ENCODE results near the gene FHOD3. TPM values are rescaled to one million over a fixed set of nuclear protein-coding genes. Genes with fewer than 3 reads are reported as not detected.

FHOD3 gene
- total RNA-seq, 2 donors from 2014 or later: 2.8 to 3.1 TPM

- H3K36me3 Mint-ChIP-seq (ENCODE audit: low read depth): no peaks in the 10 kb centered on the region
- no peak overlapping the region for H3K27ac Mint-ChIP-seq
- H3K4me3 Mint-ChIP-seq: no peak overlapping the region
- DNase-seq: no peak
- WGBS, 2 experiments (ENCODE audit: insufficient coverage in 1 of 2, insufficient read length in 1 of 2): 92 to 96% methylated on average over 7 of the region's 7 CpGs
- H3K27me3 Mint-ChIP-seq (ENCODE audit: insufficient read depth): no peaks in the 10 kb centered on the region
- no peaks in the 10 kb centered on the region for H3K4me1 Mint-ChIP-seq
- Histone ChIP-seq H3K36me3 (ENCODE audit: control insufficient read depth, insufficient read depth, low read length) (no peaks in the 10 kb centered on the region), H3K4me3 (ENCODE audit: low read length) (no peak overlapping the region), H3K27me3 (ENCODE audit: control insufficient read depth, insufficient read depth, low read length, poor library complexity, severe bottlenecking) (no peaks in the 10 kb centered on the region), H3K9ac (ENCODE audit: extremely low read depth, low read length, poor library complexity, severe bottlenecking) (no peak overlapping the region), H3K27ac (ENCODE audit: low read depth, low read length) (no peak overlapping the region), H3K9me3 (ENCODE audit: control insufficient read depth, low read length) (peaks cover 2% of the 10 kb centered on the region), H3K4me1 (ENCODE audit: control insufficient read depth, insufficient read depth, low read length) (no peaks in the 10 kb centered on the region)
- TF ChIP-seq, protein P1, sequence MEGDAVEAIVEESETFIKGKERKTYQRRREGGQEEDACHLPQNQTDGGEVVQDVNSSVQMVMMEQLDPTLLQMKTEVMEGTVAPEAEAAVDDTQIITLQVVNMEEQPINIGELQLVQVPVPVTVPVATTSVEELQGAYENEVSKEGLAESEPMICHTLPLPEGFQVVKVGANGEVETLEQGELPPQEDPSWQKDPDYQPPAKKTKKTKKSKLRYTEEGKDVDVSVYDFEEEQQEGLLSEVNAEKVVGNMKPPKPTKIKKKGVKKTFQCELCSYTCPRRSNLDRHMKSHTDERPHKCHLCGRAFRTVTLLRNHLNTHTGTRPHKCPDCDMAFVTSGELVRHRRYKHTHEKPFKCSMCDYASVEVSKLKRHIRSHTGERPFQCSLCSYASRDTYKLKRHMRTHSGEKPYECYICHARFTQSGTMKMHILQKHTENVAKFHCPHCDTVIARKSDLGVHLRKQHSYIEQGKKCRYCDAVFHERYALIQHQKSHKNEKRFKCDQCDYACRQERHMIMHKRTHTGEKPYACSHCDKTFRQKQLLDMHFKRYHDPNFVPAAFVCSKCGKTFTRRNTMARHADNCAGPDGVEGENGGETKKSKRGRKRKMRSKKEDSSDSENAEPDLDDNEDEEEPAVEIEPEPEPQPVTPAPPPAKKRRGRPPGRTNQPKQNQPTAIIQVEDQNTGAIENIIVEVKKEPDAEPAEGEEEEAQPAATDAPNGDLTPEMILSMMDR (conservative IDR thresholded peaks at IDR 0.05): no peak
- peaks cover 5% of the 10 kb centered on the region for H3K9me3 Mint-ChIP-seq
Measured at GRCh38 chr18:36389027-36389426, 91.5 kb downstream of the FHOD3 start.

DNA sequence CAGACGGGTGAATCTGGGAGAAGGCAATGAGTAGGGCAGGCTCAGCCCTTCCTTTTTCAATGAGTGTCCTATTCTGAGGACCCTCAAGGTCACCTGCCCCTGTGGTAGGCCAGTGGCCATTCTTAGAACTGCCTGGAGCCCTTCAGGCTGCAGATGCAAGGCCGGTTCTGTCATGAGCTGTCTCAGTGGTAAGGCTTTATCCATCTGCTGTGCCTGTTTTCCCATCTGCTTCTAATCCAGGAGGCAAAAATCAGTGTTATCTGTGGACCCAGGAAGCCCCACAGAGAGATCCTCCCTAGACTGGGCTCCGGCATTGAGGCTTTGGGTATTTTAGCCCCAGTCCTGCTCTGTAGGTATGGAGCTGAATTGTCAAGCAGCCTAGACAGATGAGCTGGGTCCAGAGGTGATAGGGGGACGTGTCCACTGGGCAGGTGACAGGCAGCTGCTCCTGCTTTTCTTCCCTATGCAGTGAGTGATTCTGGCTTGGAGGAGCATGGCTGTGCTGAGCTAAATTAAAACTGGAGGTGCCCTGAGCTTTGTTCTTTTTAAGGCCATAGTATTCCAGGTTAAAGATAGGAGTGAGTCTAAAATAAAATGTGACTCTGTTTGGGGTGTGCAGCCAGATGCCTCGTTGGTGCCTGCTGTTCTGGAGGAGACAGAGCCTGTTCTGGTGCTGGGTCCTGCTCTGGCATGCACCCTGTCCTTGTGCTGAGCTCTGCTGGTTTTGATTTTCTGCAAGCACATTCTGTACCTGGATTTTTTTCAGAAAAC is 92.5 kb downstream of the FHOD3 start:
- WGBS, 2 experiments (ENCODE audit: insufficient coverage in 1 of 2, insufficient read length in 1 of 2): 81 to 85% methylated on average over 5 of the region's 5 CpGs

DNA sequence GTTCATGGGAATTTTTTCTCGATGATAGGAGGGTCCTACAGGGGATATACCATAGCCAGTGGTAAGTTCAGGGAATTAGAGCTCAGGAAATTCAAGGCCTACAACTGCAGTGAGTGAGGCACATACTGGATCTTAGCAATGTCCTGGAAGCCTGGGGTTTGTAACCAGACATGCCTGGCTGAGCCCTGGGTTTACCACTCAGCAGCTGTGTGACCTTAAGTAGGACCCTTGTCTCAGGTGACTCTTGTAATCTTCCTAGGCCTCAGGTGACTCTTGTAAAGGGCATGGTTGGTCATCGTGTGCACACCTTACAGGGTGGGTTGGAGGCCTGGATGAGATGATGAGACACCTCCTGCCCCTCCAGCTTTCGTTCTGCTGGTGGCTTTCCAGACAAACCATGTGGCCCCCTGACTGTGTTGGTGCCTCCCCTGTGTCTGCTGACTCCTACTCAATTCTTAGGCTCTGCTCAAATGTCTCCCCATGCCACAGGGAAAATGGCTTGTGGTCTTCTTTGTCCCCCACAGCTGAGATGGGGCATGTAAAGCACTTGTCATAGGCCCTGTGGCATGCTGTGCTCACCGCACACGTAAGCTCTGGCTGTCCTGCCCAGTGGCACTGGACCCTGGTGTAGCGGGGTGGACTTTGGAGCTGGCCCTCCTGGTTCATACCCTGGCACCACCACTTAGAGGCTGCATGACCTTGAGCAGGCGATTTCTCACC is 94.1 kb downstream of the FHOD3 start:
- peaks cover 20% of the 10 kb centered on the region for H3K9me3 Mint-ChIP-seq
- H3K9ac ChIP-seq (ENCODE audit: extremely low read depth, low read length, poor library complexity, severe bottlenecking): no peak overlapping the region
- H3K27ac Mint-ChIP-seq: no peak overlapping the region
- no peaks in the 10 kb centered on the region for H3K27me3 ChIP-seq (ENCODE audit: control insufficient read depth, insufficient read depth, low read length, poor library complexity, severe bottlenecking)
- H3K36me3 Mint-ChIP-seq (ENCODE audit: low read depth): no peaks in the 10 kb centered on the region
- no peaks in the 10 kb centered on the region for H3K4me1 Mint-ChIP-seq
- 94 to 95% methylated on average over 6 to 7 of the region's 7 CpGs for WGBS, 2 experiments (ENCODE audit: insufficient coverage in 1 of 2, insufficient read length in 1 of 2)
- H3K9me3 ChIP-seq (ENCODE audit: control insufficient read depth, low read length): peaks cover 26% of the 10 kb centered on the region
- H3K4me3 Mint-ChIP-seq: no peak overlapping the region
- TF ChIP-seq, protein P1 (conservative IDR thresholded peaks at IDR 0.05): no peak
- no peak for DNase-seq
- no peak overlapping the region for H3K4me3 ChIP-seq (ENCODE audit: low read length)
- H3K27me3 Mint-ChIP-seq (ENCODE audit: insufficient read depth): peaks cover 1% of the 10 kb centered on the region
- H3K4me1 ChIP-seq (ENCODE audit: control insufficient read depth, insufficient read depth, low read length): no peaks in the 10 kb centered on the region
- H3K27ac ChIP-seq (ENCODE audit: low read depth, low read length): no peak overlapping the region
- no peaks in the 10 kb centered on the region for H3K36me3 ChIP-seq (ENCODE audit: control insufficient read depth, insufficient read depth, low read length)

More for the DNA sequence above, 92.5 kb downstream of the FHOD3 start:
- Mint-ChIP-seq H3K36me3 (ENCODE audit: low read depth) (no peaks in the 10 kb centered on the region), H3K4me1 (no peaks in the 10 kb centered on the region), H3K4me3 (no peak overlapping the region), H3K9me3 (peaks cover 12% of the 10 kb centered on the region), H3K27me3 (ENCODE audit: insufficient read depth) (peaks cover 1% of the 10 kb centered on the region), H3K27ac (no peak overlapping the region)
- Histone ChIP-seq H3K27me3 (ENCODE audit: control insufficient read depth, insufficient read depth, low read length, poor library complexity, severe bottlenecking) (no peaks in the 10 kb centered on the region), H3K27ac (ENCODE audit: low read depth, low read length) (no peak overlapping the region), H3K36me3 (ENCODE audit: control insufficient read depth, insufficient read depth, low read length) (no peaks in the 10 kb centered on the region), H3K4me3 (ENCODE audit: low read length) (no peak overlapping the region), H3K4me1 (ENCODE audit: control insufficient read depth, insufficient read depth, low read length) (no peaks in the 10 kb centered on the region), H3K9ac (ENCODE audit: extremely low read depth, low read length, poor library complexity, severe bottlenecking) (no peak overlapping the region), H3K9me3 (ENCODE audit: control insufficient read depth, low read length) (peaks cover 12% of the 10 kb centered on the region)
- no peak for DNase-seq
- TF ChIP-seq, protein P1 (conservative IDR thresholded peaks at IDR 0.05): no peak
